GM21528 (cell line): ENCODE measurements around the gene SLC38A9.
"Not testable (repeated sequence)": the region's sequence is repeated elsewhere in the genome, so short reads cannot be mapped to it uniquely, and the experiment has no call there.

ENCODE experiments used
- ATAC-seq: cut with Tn5 transposase; IDR thresholded peaks from one replicate; pipeline ENCODE4 v1.9.1; 2021; ENCODE audit warnings: mild to moderate bottlenecking, moderate library complexity; ENCODE audit not compliant: unreplicated experiment, low FRiP score

SLC38A9 gene

DNA sequence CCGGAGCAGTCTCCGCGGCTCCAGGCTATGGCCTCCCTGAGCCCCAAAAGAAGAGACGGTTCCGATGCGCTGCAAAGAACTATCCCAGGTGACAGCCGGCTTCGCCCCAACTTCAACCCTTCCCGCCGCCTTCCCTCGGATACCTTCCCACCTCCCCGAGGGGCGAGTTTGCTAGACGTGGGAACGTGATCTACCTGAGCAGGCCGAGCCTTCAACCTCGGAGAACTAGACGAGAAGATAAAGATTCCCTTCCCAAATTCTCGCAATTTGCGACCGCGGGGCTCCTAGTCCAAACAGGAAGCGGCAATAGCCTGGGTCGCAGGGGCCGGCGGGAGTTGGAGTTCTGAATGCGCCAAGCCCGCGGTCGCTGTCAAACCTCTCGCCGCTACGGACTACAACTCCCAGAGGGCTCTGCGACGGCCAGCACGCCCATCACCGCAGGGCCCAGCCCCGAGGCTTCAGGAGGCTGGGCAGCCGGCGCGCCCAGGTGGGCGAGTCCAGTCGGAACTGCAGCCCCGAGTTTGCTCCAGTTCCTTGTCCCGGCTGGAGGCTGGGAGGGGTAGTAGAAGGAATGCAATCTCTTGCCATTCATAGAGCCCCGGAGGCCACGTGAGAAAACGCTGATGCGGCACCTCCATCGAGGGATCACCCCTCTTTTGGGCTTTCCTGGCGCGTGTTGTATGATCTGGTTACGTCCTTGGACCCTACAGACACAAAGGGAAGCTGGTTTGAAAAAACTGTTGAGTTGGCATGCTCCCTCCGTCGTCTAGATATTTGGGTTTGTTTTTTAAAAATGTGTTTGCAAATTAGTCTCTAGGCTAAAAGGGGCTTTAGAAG, at the start of gene SLC38A9:
SLC38A9 (minus strand) TSS at position 302 of the 837 bp plus-strand sequence. CDS start 14,366 bp downstream, outside the sequence.
- peak; percentile 100 for ATAC-seq

DNA sequence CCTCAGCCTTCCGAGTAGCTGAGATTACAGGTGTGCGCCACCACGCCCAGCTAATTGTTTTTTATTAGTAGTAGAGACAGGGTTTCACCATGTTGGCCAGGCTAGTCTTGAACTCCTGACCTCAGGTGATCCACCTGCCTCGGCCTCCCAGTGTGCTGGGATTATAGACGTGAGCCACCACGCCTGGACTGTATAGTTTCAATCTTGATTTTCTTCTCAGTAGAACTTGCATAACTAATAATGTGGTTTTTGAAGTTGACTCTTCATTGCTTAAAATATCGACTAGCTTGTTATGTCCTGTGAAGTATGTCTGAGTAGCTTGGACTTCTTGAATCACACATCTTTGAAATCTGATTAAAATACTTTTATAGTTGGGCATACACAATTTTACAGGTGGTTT, 49.6 kb upstream of the SLC38A9 start:
- not testable (repeated sequence) for ATAC-seq

DNA sequence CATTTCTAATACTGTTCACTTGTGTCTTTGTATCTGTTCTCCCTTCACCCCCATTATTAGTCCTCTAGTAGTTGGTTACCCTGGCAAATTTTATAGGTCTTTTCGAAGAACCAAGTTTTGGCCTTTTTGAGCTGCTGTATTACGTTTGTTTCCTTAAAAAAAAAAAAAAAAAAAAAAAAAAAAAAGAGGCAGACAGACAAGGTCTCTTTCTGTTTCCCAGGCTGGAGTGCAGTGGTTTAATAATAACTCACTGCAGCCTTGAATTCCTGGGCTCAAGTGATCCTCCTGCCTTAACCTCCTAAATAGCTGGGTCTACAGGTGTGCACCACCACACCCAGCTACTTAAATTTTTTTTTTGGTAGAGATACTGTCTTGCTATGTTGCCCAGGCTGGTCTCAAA, 46.6 kb upstream of the SLC38A9 start:
- ATAC-seq, result no peak

DNA sequence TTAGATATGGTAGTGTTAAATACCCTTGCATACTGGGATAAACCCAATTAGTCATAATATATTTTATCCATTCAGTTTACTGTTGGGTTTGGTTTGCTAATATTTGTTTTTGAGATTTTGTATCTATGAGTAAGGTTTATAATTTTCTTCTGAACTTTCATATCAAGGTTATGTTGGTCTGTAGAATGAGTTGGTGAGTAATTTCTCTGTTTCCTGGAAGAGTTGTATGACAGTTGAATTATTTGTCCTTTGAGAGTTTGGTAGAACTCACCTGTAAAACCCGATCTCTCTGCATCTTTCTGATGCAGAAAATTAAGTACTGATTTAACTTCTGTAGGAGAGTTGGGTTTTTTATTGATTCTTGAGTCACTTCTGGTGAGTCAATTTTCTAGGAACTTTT, 46.1 kb upstream of the SLC38A9 start:
- ATAC-seq, result no peak

- no peak for ATAC-seq
These were observed 38.4 kb upstream of the SLC38A9 start for GRCh38 chr5:55750499-55750898.

DNA sequence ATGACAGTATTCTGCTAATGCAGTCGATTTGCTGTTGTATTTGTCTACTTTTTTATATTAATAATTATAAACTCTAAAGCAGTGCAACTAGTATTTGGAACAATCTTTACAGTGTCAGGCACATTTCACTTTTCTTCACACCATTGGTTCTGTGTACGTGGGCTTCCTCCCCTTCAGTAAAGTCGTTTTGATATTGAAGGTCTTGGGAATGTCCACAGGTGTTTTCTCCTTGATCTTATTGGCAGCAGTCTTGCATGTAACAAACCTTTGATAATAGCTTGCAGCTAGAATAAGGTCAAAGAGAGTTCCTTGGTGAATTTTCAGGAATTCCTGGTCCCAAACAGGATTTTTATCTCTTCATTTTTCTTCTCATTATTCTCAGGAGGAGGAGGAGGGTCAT, 37.9 kb upstream of the SLC38A9 start:
- no peak for ATAC-seq

DNA sequence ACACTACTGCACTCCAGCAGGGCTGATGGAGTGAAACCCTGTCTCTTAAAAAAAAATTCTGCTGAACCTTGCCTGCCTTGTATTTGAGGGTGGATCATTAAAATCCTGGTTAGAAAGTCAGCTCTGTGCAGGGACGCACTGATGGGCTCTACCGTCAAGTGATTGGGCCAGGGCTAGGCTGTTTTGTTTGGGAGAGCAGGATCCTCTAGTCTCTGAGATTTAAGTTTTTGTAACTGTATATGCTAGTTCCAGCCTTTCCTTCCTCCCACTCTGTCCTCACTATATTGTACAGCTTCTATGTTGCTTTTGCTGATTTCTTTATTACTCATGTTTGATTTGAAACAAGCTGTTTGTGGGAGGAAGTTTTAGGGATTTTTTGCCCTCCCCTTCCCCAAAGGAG, 37.3 kb upstream of the SLC38A9 start:
- ATAC-seq, result no peak

- ATAC-seq, result no peak
These were observed 35.7 kb upstream of the SLC38A9 start for GRCh38 chr5:55747778-55748318.

DNA sequence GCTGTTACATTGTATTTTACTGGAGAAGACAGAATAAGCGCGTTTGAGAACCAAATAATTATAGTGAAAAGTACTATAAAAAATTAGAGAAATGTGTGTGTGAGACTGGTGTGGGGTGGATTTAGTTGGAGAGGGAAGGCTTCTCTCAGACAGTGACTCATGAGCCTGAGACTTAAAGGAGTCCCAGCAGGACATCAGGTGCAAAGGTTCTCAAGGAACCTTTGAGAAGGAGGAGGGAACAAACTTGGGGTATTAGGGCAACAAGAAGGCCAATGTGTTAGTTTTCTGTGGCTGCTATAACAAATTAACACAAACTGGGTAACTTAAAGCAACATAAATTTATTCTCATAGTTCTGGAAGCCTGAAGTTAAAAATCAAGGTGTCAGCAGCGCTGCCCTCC, 30.7 kb upstream of the SLC38A9 start:
- no peak for ATAC-seq

- ATAC-seq, result no peak
These were observed 25.7 kb upstream of the SLC38A9 start, which contains the start of gene DDX4 for GRCh38 chr5:55737793-55738192. TSS of gene DDX4 (plus strand) at chr5:55738061. CDS start at chr5:55738964, 903 bp downstream.

DNA sequence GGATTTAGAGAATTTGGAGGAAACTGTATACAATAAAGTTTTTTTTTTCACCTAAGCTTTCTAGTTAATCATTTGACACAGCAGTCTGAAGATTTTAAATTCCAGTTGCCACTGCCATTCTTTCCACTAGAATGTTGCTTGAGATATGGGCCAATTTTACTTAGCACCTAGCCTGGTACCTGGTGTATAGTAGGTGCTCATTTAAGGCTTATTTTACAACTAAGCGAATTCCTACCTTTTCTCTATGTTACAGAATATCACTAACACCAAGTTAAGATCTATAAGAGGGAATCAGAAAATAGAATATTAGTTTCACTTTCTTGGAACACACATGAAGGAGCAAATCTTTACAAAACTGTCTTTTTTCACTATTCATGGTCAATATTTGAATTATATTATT, 22.5 kb upstream of the SLC38A9 start:
- ATAC-seq, result no peak

- no peak for ATAC-seq
These were observed 20.5 kb upstream of the SLC38A9 start for GRCh38 chr5:55732585-55732984.

DNA sequence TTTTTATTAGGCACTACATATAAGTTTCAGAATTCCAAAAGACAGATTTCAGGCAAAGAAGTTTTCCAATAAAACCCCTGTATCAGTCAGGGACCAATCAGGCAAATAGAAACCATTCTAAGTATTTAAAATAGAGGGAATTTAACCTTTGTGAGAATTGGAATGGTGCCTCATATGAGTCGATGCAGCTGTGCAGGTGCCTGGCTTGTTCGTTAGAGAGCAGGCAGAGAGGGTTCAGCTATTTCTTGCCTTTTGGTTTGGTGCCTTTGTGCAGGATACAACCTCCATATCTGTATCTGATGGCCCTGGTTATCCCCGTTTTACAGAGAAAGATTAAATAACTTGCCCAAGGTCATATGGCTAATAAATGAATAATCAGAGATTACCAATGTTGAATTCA, 19.7 kb upstream of the SLC38A9 start:
- no peak for ATAC-seq

DNA sequence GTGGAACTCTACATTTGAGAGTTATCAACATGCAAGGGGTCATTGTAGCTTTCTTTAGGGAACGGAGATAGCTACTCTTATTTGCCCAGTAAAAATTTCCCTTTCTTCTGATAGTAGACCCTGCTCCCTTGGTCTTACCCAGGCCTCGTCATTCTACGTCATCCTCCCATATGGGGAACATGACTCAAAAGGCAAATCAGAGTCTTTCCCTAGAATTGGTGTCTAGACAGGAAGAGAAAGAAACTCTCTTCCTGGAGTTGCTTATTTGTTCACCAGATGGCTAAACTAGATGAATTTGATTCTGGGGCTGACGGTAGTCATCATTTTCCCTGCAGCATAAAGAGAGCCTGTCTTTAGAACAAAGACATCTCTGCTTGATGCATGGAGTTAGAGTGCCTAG, 12.2 kb upstream of the SLC38A9 start:
- ATAC-seq, result no peak

- no peak for ATAC-seq
These were observed 8.1 kb upstream of the SLC38A9 start for GRCh38 chr5:55720188-55720703.

- not testable (repeated sequence) for ATAC-seq
These were observed 6.9 kb upstream of the SLC38A9 start for GRCh38 chr5:55719026-55719425.

GRCh38 chr5:55715519-55716078, 3.5 kb upstream of the SLC38A9 start:
- ATAC-seq, result no peak

GRCh38 chr5:55714749-55715148, 2.6 kb upstream of the SLC38A9 start:
- no peak for ATAC-seq

GRCh38 chr5:55714339-55714738, 2.2 kb upstream of the SLC38A9 start:
- ATAC-seq, result no peak

- ATAC-seq, result no peak
These were observed 1.7 kb upstream of the SLC38A9 start for GRCh38 chr5:55713871-55714270.

- peak; percentile 3 for ATAC-seq
These were observed 559 bp downstream of the SLC38A9 start for GRCh38 chr5:55711507-55712022.
